ENCODE measurements around the gene FGF23. TPM values are rescaled to one million over a fixed set of nuclear protein-coding genes. Genes with fewer than 3 reads are reported as not detected.

FGF23 gene
- total RNA-seq, 4 donors from 2014 or later, result not detected

- H3K27me3 ChIP-seq, result no peaks in the 10 kb centered on the region
- intact Hi-C loops (cut with DNase I; ENCODE audit: low total_unique reads), result no loop called here
- no peaks in the 10 kb centered on the region for H3K9me3 ChIP-seq
- TF ChIP-seq POLR2A (IDR thresholded peaks at IDR 0.05), result no peak
- TF ChIP-seq CTCF (IDR thresholded peaks at IDR 0.05), result no peak
- H3K4me3 ChIP-seq, result no peak overlapping the region
- DNase-seq, result no peak
- no peak overlapping the region for H3K27ac ChIP-seq
- H3K36me3 ChIP-seq, result no peaks in the 10 kb centered on the region
- H3K4me1 ChIP-seq, result no peaks in the 10 kb centered on the region
Observed at GRCh38 chr12:4375449-4375848, 4.1 kb downstream of the FGF23 start.

GRCh38 chr12:4372653-4373052 lies 6.9 kb downstream of the FGF23 start:
- no peaks in the 10 kb centered on the region for H3K27me3 ChIP-seq
- DNase-seq, result no peak
- intact Hi-C loops (cut with DNase I; ENCODE audit: low total_unique reads), result no loop called here
- H3K4me3 ChIP-seq, result no peak overlapping the region
- H3K36me3 ChIP-seq, result no peaks in the 10 kb centered on the region
- no peaks in the 10 kb centered on the region for H3K4me1 ChIP-seq
- TF ChIP-seq CTCF (IDR thresholded peaks at IDR 0.05) (no peak), POLR2A (IDR thresholded peaks at IDR 0.05) (no peak)
- H3K9me3 ChIP-seq, result no peaks in the 10 kb centered on the region
- H3K27ac ChIP-seq, result no peak overlapping the region

- TF ChIP-seq CTCF (IDR thresholded peaks at IDR 0.05) (no peak), POLR2A (IDR thresholded peaks at IDR 0.05) (no peak)
- H3K27ac ChIP-seq, result no peak overlapping the region
- no peak overlapping the region for H3K4me3 ChIP-seq
- intact Hi-C loops (cut with DNase I; ENCODE audit: low total_unique reads), result no loop called here
- no peaks in the 10 kb centered on the region for H3K9me3 ChIP-seq
- no peak for DNase-seq
- H3K4me1 ChIP-seq, result no peaks in the 10 kb centered on the region
- no peaks in the 10 kb centered on the region for H3K36me3 ChIP-seq
- H3K27me3 ChIP-seq, result no peaks in the 10 kb centered on the region
Observed at GRCh38 chr12:4370265-4370664, 9.2 kb downstream of the FGF23 start.

- intact Hi-C loops (cut with DNase I; ENCODE audit: low total_unique reads), result no loop called here
- TF ChIP-seq CTCF (IDR thresholded peaks at IDR 0.05) (no peak), POLR2A (IDR thresholded peaks at IDR 0.05) (no peak)
- no peaks in the 10 kb centered on the region for H3K27me3 ChIP-seq
- no peak overlapping the region for H3K4me3 ChIP-seq
- no peaks in the 10 kb centered on the region for H3K36me3 ChIP-seq
- no peaks in the 10 kb centered on the region for H3K4me1 ChIP-seq
- H3K9me3 ChIP-seq, result no peaks in the 10 kb centered on the region
- DNase-seq, result no peak
- H3K27ac ChIP-seq, result no peak overlapping the region
Observed at GRCh38 chr12:4369548-4369947, 10.0 kb downstream of the FGF23 start.

- no peak overlapping the region for H3K27ac ChIP-seq
- no peak for DNase-seq
- H3K4me1 ChIP-seq, result no peaks in the 10 kb centered on the region
- no peak overlapping the region for H3K4me3 ChIP-seq
- intact Hi-C loops (cut with DNase I; ENCODE audit: low total_unique reads), result no loop called here
- H3K27me3 ChIP-seq, result no peaks in the 10 kb centered on the region
- H3K36me3 ChIP-seq, result no peaks in the 10 kb centered on the region
- no peaks in the 10 kb centered on the region for H3K9me3 ChIP-seq
- TF ChIP-seq CTCF (IDR thresholded peaks at IDR 0.05) (no peak), POLR2A (IDR thresholded peaks at IDR 0.05) (no peak)
Observed at GRCh38 chr12:4366090-4366489, 13.4 kb downstream of the FGF23 start.
